Subcutaneous adipose tissue (tissue), 4 donors: ENCODE data around the gene MAML3. TPM values are rescaled to one million over a fixed set of nuclear protein-coding genes. Genes with fewer than 3 reads are reported as not detected.

Experiments used
- total RNA-seq, 4 donors: library from RNA; depleted of rRNA; stranded (reverse); fragments of >200 nt; gene quantifications; one replicate each; pipeline ENCODE4 v1.1.0, GENCODE V29; 2016
- TF ChIP-seq, protein P1 (sequence below): fragments of 450-650 bp; IDR thresholded peaks from one replicate; pipeline ENCODE4 v1.5.1; 2016; ENCODE audit warnings: low read depth, mild to moderate bottlenecking, control low read depth, antibody characterized with exemption, moderate library complexity

Gene MAML3
- total RNA-seq, 4 donors from 2014 or later, result 3.5 to 11.1 (median 9.1) TPM

DNA sequence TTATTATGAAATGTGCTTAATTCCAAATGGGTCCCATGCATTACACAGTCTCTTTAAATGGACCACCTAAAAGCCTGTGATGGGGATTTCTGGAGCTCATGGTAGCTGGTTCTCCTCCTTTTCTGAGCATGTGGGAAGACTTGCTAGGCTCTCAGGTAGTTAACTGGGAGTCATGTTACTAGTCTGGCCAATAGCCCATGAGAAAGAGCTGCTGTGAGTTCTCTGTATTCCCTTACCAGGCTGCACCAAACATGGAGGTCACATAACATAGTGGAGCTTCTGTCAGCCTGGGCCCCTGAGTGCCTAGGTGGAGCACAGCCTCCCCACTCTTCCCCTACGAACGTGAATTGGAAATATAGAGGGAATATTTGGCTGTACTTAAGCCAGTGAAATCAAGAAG is 198.4 kb downstream of the MAML3 start:
- TF ChIP-seq, protein P1, sequence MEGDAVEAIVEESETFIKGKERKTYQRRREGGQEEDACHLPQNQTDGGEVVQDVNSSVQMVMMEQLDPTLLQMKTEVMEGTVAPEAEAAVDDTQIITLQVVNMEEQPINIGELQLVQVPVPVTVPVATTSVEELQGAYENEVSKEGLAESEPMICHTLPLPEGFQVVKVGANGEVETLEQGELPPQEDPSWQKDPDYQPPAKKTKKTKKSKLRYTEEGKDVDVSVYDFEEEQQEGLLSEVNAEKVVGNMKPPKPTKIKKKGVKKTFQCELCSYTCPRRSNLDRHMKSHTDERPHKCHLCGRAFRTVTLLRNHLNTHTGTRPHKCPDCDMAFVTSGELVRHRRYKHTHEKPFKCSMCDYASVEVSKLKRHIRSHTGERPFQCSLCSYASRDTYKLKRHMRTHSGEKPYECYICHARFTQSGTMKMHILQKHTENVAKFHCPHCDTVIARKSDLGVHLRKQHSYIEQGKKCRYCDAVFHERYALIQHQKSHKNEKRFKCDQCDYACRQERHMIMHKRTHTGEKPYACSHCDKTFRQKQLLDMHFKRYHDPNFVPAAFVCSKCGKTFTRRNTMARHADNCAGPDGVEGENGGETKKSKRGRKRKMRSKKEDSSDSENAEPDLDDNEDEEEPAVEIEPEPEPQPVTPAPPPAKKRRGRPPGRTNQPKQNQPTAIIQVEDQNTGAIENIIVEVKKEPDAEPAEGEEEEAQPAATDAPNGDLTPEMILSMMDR, result no peak

- TF ChIP-seq, protein P1, result no peak
These were observed 199.5 kb downstream of the MAML3 start for GRCh38 chr4:139954512-139954911.

DNA sequence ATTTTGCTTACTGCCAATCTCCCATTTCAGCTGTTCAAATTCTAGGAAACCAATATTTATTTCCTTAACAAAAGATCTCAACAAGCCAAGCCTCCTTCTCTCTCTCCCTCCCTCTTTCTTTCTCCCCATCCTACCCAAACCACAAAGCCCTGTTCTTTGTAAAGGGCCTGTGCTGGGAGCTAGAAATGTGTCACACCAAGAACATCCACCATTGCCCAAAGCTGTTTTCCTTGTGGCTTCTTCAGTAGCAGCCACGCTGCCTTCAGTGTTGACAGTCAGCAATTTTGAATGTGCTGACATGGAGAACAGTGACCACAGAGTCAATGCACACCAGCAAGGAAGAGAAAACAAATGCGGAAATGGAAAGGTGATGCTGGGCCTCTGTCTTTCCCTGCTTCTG is 203.0 kb downstream of the MAML3 start:
- TF ChIP-seq, protein P1, result no peak

DNA sequence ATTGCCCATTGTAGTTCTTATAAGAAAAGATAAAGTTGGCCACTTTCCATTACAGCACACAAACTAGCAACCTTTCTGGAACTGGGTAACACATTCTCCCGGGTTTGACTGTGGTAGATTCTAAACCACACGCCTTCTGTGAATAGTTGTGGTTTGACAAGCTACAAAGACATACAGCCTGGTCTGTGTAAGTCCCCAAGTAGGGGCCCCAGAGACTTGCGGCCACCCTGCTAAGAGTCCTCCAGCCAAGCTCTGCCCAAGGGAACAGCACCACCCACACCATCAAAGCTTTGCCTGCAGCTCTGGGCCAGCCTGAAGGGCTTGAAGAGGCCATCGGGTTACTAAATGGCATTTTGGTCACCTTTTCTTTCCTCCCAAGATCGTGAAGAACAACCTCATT is 203.4 kb downstream of the MAML3 start:
- TF ChIP-seq, protein P1, result no peak

DNA sequence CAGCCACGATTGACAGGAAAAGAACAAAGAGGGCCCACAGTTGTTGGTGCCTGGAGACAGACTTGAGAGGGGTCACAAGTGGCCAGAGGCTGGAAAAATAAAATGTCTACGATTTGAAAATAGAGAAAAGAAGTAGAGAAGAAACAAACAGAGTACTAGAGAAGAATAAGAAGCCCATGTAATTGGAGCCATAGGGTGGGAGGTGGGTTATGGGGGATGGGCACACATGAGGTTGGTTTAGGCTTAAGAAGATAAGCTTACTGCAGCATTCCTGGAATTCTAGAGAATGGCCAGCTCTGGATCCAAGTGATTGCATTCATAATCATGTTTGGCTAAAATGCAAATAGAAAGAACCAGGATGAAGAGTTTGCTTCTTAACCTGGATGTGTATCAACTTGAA is 210.7 kb downstream of the MAML3 start:
- TF ChIP-seq, protein P1, result no peak

DNA sequence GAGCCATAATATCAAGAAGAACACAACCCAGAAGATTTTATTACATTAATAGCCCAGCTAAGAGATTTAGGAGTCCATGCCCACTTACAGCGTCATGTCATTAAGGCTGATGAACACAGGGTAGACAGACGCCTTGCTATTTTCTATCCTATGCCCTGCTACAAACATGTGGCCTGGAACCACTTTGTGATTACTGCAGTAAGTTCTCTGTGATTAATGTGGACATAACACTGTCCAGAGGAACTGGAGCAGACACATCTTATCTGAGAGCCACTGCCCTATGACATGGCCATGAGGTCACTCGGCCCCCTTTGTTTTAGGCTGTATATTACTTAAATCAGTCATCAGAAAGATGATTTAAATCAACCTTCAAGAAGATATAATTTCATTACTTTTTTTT is 211.7 kb downstream of the MAML3 start:
- TF ChIP-seq, protein P1, result no peak

- TF ChIP-seq, protein P1, result no peak
These were observed 213.4 kb downstream of the MAML3 start for GRCh38 chr4:139940600-139940999.
